Mesendoderm (in vitro differentiated cells): ENCODE measurements around the gene POLR2I. TPM values are rescaled to one million over a fixed set of nuclear protein-coding genes. Genes with fewer than 3 reads are reported as not detected.

Experiments
- DNase-seq: peaks from one replicate; pipeline ENCODE4 v3.0.0; 2013
- H2AK5ac ChIP-seq: 2 replicates; pipeline ENCODE4 v1.6.1; 2013; ENCODE audit warnings: low read length, inconsistent platforms
- H2BK120ac ChIP-seq: 2 replicates; pipeline ENCODE4 v1.6.1; 2013; ENCODE audit warnings: low read depth, mild to moderate bottlenecking, low read length, moderate library complexity, mixed read lengths
- H2BK15ac ChIP-seq: replicated peaks from 2 replicates; pipeline ENCODE4 v1.6.1; 2013; ENCODE audit warnings: low read depth, mild to moderate bottlenecking, moderate library complexity
- H2BK5ac ChIP-seq: 2 replicates; pipeline ENCODE4 v1.6.1; 2013; ENCODE audit warnings: low read length, inconsistent platforms
- H3K18ac ChIP-seq: 2 replicates; pipeline ENCODE4 v1.6.1; 2013; ENCODE audit warnings: mild to moderate bottlenecking, low read length, mixed read lengths
- H3K23ac ChIP-seq: one replicate; pipeline ENCODE4 v1.6.1; 2013; ENCODE audit warnings: low read length
- H3K27ac ChIP-seq: 2 replicates; pipeline ENCODE4 v1.5.1; 2013; ENCODE audit warnings: low read depth, mild to moderate bottlenecking, inconsistent platforms, low read length, moderate library complexity
- H3K27me3 ChIP-seq: 2 replicates; pipeline ENCODE4 v1.6.1; 2013; ENCODE audit warnings: low read length, control low read depth, mild to moderate bottlenecking, inconsistent platforms; ENCODE audit not compliant: insufficient read depth, poor library complexity
- H3K36me3 ChIP-seq: 2 replicates; pipeline ENCODE4 v1.6.1; 2013; ENCODE audit warnings: low read length, inconsistent platforms; ENCODE audit not compliant: control insufficient read depth, insufficient read depth
- H3K4ac ChIP-seq: one replicate; pipeline ENCODE4 v1.6.1; 2013; ENCODE audit warnings: low read depth, mild to moderate bottlenecking, low read length, moderate library complexity
- H3K4me1 ChIP-seq: 2 replicates; pipeline ENCODE4 v1.6.1; 2013; ENCODE audit warnings: low read depth, low read length, inconsistent platforms; ENCODE audit not compliant: control insufficient read depth
- H3K4me2 ChIP-seq: 2 replicates; pipeline ENCODE4 v1.6.1; 2013; ENCODE audit warnings: low read length
- H3K4me3 ChIP-seq: 2 replicates; pipeline ENCODE4 v1.5.1; 2013; ENCODE audit warnings: mild to moderate bottlenecking, low read length
- H3K56ac ChIP-seq: one replicate; pipeline ENCODE4 v1.6.1; 2013; ENCODE audit warnings: low read length
- H3K79me1 ChIP-seq: 2 replicates; pipeline ENCODE4 v1.6.1; 2013; ENCODE audit warnings: low read length, inconsistent platforms
- H3K79me2 ChIP-seq: 2 replicates; pipeline ENCODE4 v1.6.1; 2013; ENCODE audit warnings: mild to moderate bottlenecking, low read length; ENCODE audit not compliant: control insufficient read depth, insufficient read depth
- H3K9ac ChIP-seq: 2 replicates; pipeline ENCODE4 v1.6.1; 2013; ENCODE audit warnings: low read length, inconsistent platforms
- H4K5ac ChIP-seq: one replicate; pipeline ENCODE4 v1.6.1; 2013; ENCODE audit warnings: low read length
- H4K8ac ChIP-seq: one replicate; pipeline ENCODE4 v1.6.1; 2013; ENCODE audit warnings: low read depth, mild to moderate bottlenecking, control low read depth, low read length, moderate library complexity
- WGBS: extraction: QIAGEN DNeasy Blood & Tissue Kit; methylation state at CpG from one replicate; pipeline ENCODE4 v1.1.7; 2013; ENCODE audit warnings: low lambda C conversion rate, missing lambda C conversion rate; ENCODE audit not compliant: insufficient coverage; ENCODE audit errors: extremely low coverage; 5-methylcytosine and 5-hydroxymethylcytosine counted together
- polyA plus RNA-seq, 2 experiments: library from polyadenylated mRNA; stranded (reverse); fragments of 200-250 nt; gene quantifications; one replicate each; pipeline ENCODE4 v1.2.3, GENCODE V29; 2013

POLR2I gene
- polyA plus RNA-seq (2013, experiment 1 of 2) = 255 TPM
- 263 TPM for polyA plus RNA-seq (2013, experiment 2 of 2)

DNA sequence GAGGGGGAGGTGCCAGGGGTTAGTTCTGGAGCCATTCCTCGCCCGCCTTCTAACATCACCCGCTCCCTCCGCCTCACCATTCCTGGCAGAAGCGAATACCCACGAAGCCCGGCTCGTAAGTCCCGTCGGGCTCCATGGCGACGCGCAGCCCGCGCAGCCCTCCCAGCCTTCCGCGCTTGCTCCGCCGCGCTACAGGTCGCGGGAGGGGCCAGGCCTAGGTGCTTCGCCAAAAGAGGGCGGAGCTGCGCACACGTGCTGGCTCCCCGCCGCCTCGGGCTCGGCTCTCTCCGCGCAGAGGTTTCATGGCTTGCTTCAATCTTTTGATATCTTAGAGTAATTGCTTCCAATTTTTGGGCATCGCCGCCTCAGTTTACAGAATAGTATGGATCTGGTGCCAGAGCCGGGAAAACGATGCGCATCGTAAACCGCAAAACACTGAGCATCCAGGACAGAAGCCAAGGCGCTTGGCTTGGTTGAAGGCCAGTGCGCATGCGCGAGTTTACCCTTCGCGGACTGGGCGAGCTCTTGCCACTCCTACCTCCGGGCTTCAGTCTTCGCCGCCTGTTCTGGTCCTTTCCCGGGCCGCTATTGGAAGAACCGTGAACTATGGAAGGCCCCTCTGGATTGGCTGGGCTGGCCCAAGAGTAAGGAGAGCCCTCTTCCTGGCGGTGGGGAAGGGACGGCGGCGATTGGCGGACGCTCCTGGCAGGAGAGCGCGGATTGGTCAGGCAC, at the start of gene POLR2I:
Gene POLR2I (minus strand): TSS at position 155 of the 732 bp plus-strand sequence. CDS start 19 bp downstream, at position 136.
- Histone ChIP-seq H3K4me1 (peaks cover 4% of the 10 kb centered on the region), H4K8ac (no peak within 1 kb of the TSS), H2AK5ac (no peak within 1 kb of the TSS), H4K5ac (no peak within 1 kb of the TSS), H2BK5ac (no peak within 1 kb of the TSS), H3K27me3 (no peaks in the 10 kb centered on the region), H3K79me1 (peaks cover 20% of the 10 kb centered on the region), H2BK15ac (no peak within 1 kb of the TSS), H3K36me3 (peaks cover 8% of the 10 kb centered on the region), H3K4me3 (peak within 1 kb of the TSS; percentile 96), H3K18ac (peak within 1 kb of the TSS; percentile 12), H3K79me2 (peaks cover 9% of the 10 kb centered on the region), H3K27ac (peak within 1 kb of the TSS; percentile 69), H3K4ac (no peak within 1 kb of the TSS), H2BK120ac (no peak within 1 kb of the TSS), H3K23ac (peak within 1 kb of the TSS; percentile 80), H3K56ac (peak within 1 kb of the TSS; percentile 98), H3K4me2 (peak within 1 kb of the TSS; percentile 99), H3K9ac (peak within 1 kb of the TSS; percentile 98)
- WGBS = no CpG with 5 or more reads among the region's 60 CpGs
- DNase-seq = peak; percentile 100

DNA sequence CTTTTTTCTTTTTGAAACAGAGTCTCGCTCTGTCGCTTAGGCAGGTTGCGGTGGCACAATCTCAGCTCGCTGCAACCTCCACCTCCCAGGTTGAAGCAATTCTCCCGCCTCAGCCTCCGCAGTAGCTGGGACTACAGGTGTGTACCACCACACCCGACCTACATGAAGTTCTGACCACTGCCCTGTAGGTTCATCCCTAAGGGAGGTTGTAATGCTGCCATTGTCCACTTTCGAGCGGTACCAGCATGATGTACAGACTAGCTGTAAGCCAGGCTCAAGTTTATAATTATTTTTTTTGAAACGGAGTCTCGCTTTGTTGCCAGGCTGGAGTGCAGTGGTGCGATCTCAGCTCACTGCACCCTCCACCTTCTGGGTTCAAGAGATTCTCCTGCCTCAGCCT, 49.1 kb upstream of the POLR2I start:
- H2BK5ac ChIP-seq = no peak overlapping the region
- no peak overlapping the region for H2BK15ac ChIP-seq
- no peak overlapping the region for H3K23ac ChIP-seq
- H3K27me3 ChIP-seq = no peaks in the 10 kb centered on the region
- H3K4me3 ChIP-seq = no peak overlapping the region
- H2BK120ac ChIP-seq = no peak overlapping the region
- H3K4me2 ChIP-seq = no peak overlapping the region
- H3K27ac ChIP-seq = no peak overlapping the region
- no peak overlapping the region for H2AK5ac ChIP-seq
- no CpG with 5 or more reads among the region's 12 CpGs for WGBS
- no peak overlapping the region for H3K56ac ChIP-seq
- H3K79me2 ChIP-seq = no peaks in the 10 kb centered on the region
- H3K4ac ChIP-seq = no peak overlapping the region
- no peak overlapping the region for H3K18ac ChIP-seq
- H3K36me3 ChIP-seq = no peaks in the 10 kb centered on the region
- peaks cover 5% of the 10 kb centered on the region for H3K4me1 ChIP-seq
- no peak overlapping the region for H4K8ac ChIP-seq
- no peaks in the 10 kb centered on the region for H3K79me1 ChIP-seq
- DNase-seq = no peak
- H4K5ac ChIP-seq = no peak overlapping the region
- H3K9ac ChIP-seq = no peak overlapping the region

DNA sequence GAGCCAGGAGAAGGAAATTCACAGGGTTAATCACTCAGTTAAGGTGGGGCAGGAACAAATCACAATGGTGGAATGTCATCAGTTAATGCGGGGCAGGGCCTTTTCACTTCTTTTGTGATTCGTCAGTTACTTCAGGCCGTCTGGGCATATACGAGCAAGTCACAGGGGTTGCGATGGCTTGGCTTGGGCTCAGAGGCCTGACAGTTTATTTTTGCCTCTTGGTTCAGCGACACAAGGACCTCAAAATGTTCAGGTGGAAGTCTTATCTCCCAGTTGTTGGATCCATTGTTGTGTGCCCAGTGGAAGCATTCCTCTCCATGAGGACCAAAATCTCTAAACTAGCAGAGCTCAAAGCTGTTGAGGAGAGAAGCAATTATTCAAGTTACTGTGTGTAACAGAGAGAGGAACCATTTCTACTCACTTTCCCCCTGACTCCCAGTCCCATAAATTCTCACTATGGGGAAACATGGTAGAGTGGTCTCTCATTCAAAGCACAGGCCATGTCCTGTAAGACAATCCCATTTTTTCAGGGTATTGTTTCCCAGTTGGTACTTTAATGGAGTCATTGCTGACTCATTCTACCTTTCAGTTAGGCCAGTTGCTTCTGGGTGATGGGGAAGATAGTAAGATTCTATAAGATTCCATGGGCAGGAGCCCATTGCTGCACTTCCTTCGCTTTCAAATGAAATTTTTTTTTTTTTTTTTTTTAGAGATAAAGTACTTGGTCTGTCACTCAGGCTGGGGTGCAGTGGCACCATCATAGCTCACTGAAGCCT, 46.3 kb upstream of the POLR2I start:
- Histone ChIP-seq H2BK15ac (no peak overlapping the region), H2BK5ac (peak overlapping the region; percentile 2), H3K23ac (no peak overlapping the region), H3K4me3 (no peak overlapping the region), H3K4me2 (no peak overlapping the region), H3K4me1 (peaks cover 5% of the 10 kb centered on the region), H3K4ac (no peak overlapping the region), H3K79me2 (no peaks in the 10 kb centered on the region), H4K8ac (no peak overlapping the region), H3K18ac (peak overlapping the region; percentile 65), H3K27me3 (no peaks in the 10 kb centered on the region), H2AK5ac (peak overlapping the region; percentile 96), H3K27ac (peak overlapping the region; percentile 68), H3K36me3 (no peaks in the 10 kb centered on the region), H3K56ac (peak overlapping the region; percentile 85), H3K79me1 (no peaks in the 10 kb centered on the region), H2BK120ac (no peak overlapping the region), H3K9ac (peak overlapping the region; percentile 56), H4K5ac (peak overlapping the region; percentile 5)
- DNase-seq = peak; percentile 51
- no CpG with 5 or more reads among the region's 7 CpGs for WGBS

DNA sequence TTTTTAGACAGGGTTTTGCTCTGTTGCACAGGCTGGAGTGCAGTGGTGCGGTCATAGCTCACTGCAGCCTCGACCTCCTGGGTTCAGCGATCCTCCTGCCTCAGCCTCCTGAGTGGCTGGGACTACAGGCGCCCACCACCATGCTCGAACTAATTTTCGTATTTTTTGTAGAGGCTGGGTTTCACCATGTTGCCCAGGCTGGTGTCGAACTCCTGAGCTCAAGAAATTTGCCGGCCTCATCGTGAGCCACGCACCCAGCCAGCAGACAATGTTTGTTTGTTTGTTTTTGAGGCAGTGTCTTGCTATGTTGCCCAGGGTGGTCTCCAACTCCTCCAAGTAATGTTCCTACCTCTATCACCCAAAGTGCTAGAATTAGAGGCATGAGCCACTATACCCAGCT, 38.5 kb upstream of the POLR2I start:
- DNase-seq = no peak
- H4K5ac ChIP-seq = no peak overlapping the region
- no peaks in the 10 kb centered on the region for H3K79me1 ChIP-seq
- no peak overlapping the region for H3K4ac ChIP-seq
- no peak overlapping the region for H3K23ac ChIP-seq
- H2BK120ac ChIP-seq = no peak overlapping the region
- H2AK5ac ChIP-seq = no peak overlapping the region
- H3K36me3 ChIP-seq = peaks cover 4% of the 10 kb centered on the region
- no CpG with 5 or more reads among the region's 10 CpGs for WGBS
- H2BK15ac ChIP-seq = no peak overlapping the region
- H3K56ac ChIP-seq = no peak overlapping the region
- no peak overlapping the region for H2BK5ac ChIP-seq
- no peak overlapping the region for H3K4me3 ChIP-seq
- no peak overlapping the region for H3K27ac ChIP-seq
- H3K27me3 ChIP-seq = no peaks in the 10 kb centered on the region
- no peak overlapping the region for H4K8ac ChIP-seq
- no peak overlapping the region for H3K18ac ChIP-seq
- H3K4me1 ChIP-seq = no peaks in the 10 kb centered on the region
- no peak overlapping the region for H3K9ac ChIP-seq
- H3K79me2 ChIP-seq = no peaks in the 10 kb centered on the region
- no peak overlapping the region for H3K4me2 ChIP-seq

DNA sequence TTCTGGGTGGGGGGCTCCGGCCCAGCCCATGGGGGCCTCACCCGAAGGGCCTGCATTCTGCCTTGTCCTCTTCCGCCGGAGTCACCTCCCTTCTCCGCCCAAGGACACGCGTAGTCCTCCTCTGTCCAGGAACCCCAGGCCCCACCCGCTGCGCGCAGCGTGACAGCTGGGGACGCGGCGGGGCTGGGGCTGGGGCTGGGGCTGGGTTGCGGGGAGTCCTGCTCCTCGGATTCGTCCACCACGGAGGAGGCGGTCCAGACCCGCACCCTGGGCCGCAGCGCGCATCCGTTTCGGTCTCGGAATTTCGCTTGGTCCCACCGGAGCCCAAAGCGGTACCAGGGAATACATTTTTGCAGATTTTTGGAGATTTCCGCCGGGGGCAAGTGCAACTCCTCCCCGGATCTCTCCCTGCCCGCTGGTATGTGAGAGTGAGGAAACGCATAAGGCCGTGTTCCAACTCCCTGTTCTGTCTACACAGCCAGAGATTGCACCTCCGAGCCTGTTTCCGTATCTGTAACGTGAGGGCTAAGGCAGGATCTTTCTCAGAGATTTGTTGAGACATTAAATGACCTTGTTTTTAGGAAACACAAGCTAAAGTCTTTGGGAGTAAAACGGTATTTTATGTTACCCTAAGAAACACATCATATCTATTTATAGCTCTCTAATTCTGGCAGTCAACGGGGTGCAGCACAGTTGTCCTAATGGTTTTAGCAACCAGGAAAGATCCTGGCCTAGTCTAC, 37.8 kb upstream of the POLR2I start, which contains the start of gene COX7A1:
Gene COX7A1 (minus strand): TSS at position 96 of the 740 bp plus-strand sequence. CDS start 40 bp downstream, at position 56.
- Histone ChIP-seq H3K4me3 (no peak within 1 kb of the TSS), H3K36me3 (peaks cover 4% of the 10 kb centered on the region), H3K79me2 (no peaks in the 10 kb centered on the region)

More for the DNA sequence above, 37.8 kb upstream of the POLR2I start, which contains the start of gene COX7A1:
- H2BK15ac ChIP-seq = no peak within 1 kb of the TSS
- H2AK5ac ChIP-seq = no peak within 1 kb of the TSS
- H3K27me3 ChIP-seq = no peaks in the 10 kb centered on the region
- H3K79me1 ChIP-seq = no peaks in the 10 kb centered on the region
- no peak within 1 kb of the TSS for H4K8ac ChIP-seq
- no peak for DNase-seq
- H3K23ac ChIP-seq = no peak within 1 kb of the TSS
- no peak within 1 kb of the TSS for H3K56ac ChIP-seq
- no peak within 1 kb of the TSS for H3K9ac ChIP-seq
- no CpG with 5 or more reads among the region's 40 CpGs for WGBS
- no peak within 1 kb of the TSS for H3K27ac ChIP-seq
- H3K18ac ChIP-seq = no peak within 1 kb of the TSS
- no peak within 1 kb of the TSS for H4K5ac ChIP-seq
- no peak within 1 kb of the TSS for H2BK5ac ChIP-seq
- no peak within 1 kb of the TSS for H2BK120ac ChIP-seq
- H3K4me2 ChIP-seq = no peak within 1 kb of the TSS
- H3K4me1 ChIP-seq = no peaks in the 10 kb centered on the region
- no peak within 1 kb of the TSS for H3K4ac ChIP-seq
